ENCODE measurements around the gene CPPED1.

- TF ChIP-seq, protein P1, sequence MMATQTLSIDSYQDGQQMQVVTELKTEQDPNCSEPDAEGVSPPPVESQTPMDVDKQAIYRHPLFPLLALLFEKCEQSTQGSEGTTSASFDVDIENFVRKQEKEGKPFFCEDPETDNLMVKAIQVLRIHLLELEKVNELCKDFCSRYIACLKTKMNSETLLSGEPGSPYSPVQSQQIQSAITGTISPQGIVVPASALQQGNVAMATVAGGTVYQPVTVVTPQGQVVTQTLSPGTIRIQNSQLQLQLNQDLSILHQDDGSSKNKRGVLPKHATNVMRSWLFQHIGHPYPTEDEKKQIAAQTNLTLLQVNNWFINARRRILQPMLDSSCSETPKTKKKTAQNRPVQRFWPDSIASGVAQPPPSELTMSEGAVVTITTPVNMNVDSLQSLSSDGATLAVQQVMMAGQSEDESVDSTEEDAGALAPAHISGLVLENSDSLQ (IDR thresholded peaks at IDR 0.05), result no peak
- TF ChIP-seq SP1 (IDR thresholded peaks at IDR 0.05) (no peak), SUZ12 (IDR thresholded peaks at IDR 0.05) (no peak), FOXM1 (IDR thresholded peaks at IDR 0.05; ENCODE audit: borderline replicate concordance) (no peak)
Observed at GRCh38 chr16:12798171-12798570, 5.5 kb downstream of the CPPED1 start.

All from HEK293T (cell line).